K562 treated with DMSO at 1 percent for 24 hours (cell line): Measurements from ENCODE around the gene VIT. TPM values are rescaled to one million over a fixed set of nuclear protein-coding genes. Genes with fewer than 3 reads are reported as not detected.

ENCODE experiments used
- total RNA-seq: library from RNA; unstranded; fragments of 300-600 nt; gene quantifications from 2 replicates; pipeline ENCODE4 v1.2.3, GENCODE V29; 2022; ENCODE audit warnings: low read depth; ENCODE audit not compliant: insufficient read depth

The VIT gene
- total RNA-seq = not detected in 2 replicates

GRCh38 chr2:36696533-36696932 lies at the start of gene VIT:
Gene VIT (plus strand): TSS chr2:36696707. CDS start chr2:36716371, 19,664 bp downstream.

Other genes starting within 250 kb of the VIT start
- 12.9 and 16.4 TPM in 2 replicates for gene FEZ2, start 98.5 kb upstream of the VIT start, total RNA-seq